Astrocyte (in vitro differentiated cells and primary cell): Measurements from ENCODE around the gene ICAM5. TPM values are rescaled to one million over a fixed set of nuclear protein-coding genes. Genes with fewer than 3 reads are reported as not detected.

ENCODE experiments used
- DNase-seq: peaks from one replicate; pipeline ENCODE4 v3.0.0-alpha.2; 2010; ENCODE audit warnings: low read depth
- FAIRE-seq: peaks from 2 replicates; lab custom pipeline; 2011; peaks lifted over from hg19 to GRCh38; lab: Jason Lieb, UNC
- H2AFZ ChIP-seq: 2 replicates; pipeline ENCODE4 v1.6.0; 2012; ENCODE audit warnings: low read depth, low read length, inconsistent platforms
- H3K27ac ChIP-seq: 2 replicates; pipeline ENCODE4 v1.5.1; 2011; ENCODE audit warnings: low read depth, low read length, inconsistent platforms
- H3K27me3 ChIP-seq: 2 replicates; pipeline ENCODE4 v1.6.0; 2011; ENCODE audit warnings: low read length, inconsistent platforms; ENCODE audit not compliant: insufficient read depth
- H3K36me3 ChIP-seq: 2 replicates; pipeline ENCODE4 v1.5.1; 2011; ENCODE audit warnings: low read length, inconsistent platforms; ENCODE audit not compliant: insufficient read depth
- H3K4me1 ChIP-seq: 2 replicates; pipeline ENCODE4 v1.5.1; 2011; ENCODE audit warnings: low read length, inconsistent platforms; ENCODE audit not compliant: insufficient read depth
- H3K4me2 ChIP-seq: 2 replicates; pipeline ENCODE4 v1.6.0; 2012; ENCODE audit warnings: low read length, inconsistent platforms
- H3K4me3 ChIP-seq: 2 replicates; pipeline ENCODE4 v1.5.1; 2011; ENCODE audit warnings: low read depth, mild to moderate bottlenecking, low read length, inconsistent platforms; ENCODE audit not compliant: insufficient read depth
- H3K79me2 ChIP-seq: 2 replicates; pipeline ENCODE4 v1.6.0; 2012; ENCODE audit warnings: mild to moderate bottlenecking, low read length, inconsistent platforms; ENCODE audit not compliant: insufficient read depth
- H3K9ac ChIP-seq: 2 replicates; pipeline ENCODE4 v1.6.0; 2012; ENCODE audit warnings: mild to moderate bottlenecking, low read length, inconsistent platforms
- H3K9me3 ChIP-seq: 2 replicates; pipeline ENCODE4 v1.5.1; 2012; ENCODE audit warnings: low read depth, mild to moderate bottlenecking, low read length, inconsistent platforms; ENCODE audit not compliant: insufficient read depth
- H4K20me1 ChIP-seq: 2 replicates; pipeline ENCODE4 v1.6.0; 2012; ENCODE audit warnings: low read length, inconsistent platforms; ENCODE audit not compliant: insufficient read depth
- H3K27ac Mint-ChIP-seq: one replicate; pipeline ENCODE4 v1.8.0; 2021; ENCODE audit warnings: mild to moderate bottlenecking, mixed read lengths; ENCODE audit not compliant: unreplicated experiment
- H3K27me3 Mint-ChIP-seq: one replicate; pipeline ENCODE4 v1.8.0; 2021; ENCODE audit warnings: low read depth, mixed read lengths; ENCODE audit not compliant: unreplicated experiment
- H3K36me3 Mint-ChIP-seq: one replicate; pipeline ENCODE4 v1.8.0; 2021; ENCODE audit warnings: low read depth, mixed read lengths; ENCODE audit not compliant: unreplicated experiment
- H3K4me1 Mint-ChIP-seq: one replicate; pipeline ENCODE4 v1.8.0; 2021; ENCODE audit warnings: low read depth, mixed read lengths; ENCODE audit not compliant: unreplicated experiment
- H3K4me3 Mint-ChIP-seq: one replicate; pipeline ENCODE4 v1.8.0; 2021; ENCODE audit warnings: mild to moderate bottlenecking, moderate library complexity, mixed read lengths; ENCODE audit not compliant: unreplicated experiment
- H3K9me3 Mint-ChIP-seq: one replicate; pipeline ENCODE4 v1.8.0; 2021; ENCODE audit warnings: mild to moderate bottlenecking, mixed read lengths; ENCODE audit not compliant: unreplicated experiment
- CTCF ChIP-seq: IDR thresholded peaks from 2 replicates; pipeline ENCODE4 v1.5.1; 2011; ENCODE audit warnings: low read depth, mild to moderate bottlenecking, inconsistent platforms, low read length, moderate library complexity; ENCODE audit not compliant: insufficient read depth
- EZH2 ChIP-seq: IDR thresholded peaks from 2 replicates; pipeline ENCODE4 v1.6.1; 2012; ENCODE audit warnings: mild to moderate bottlenecking, low read length, inconsistent platforms; ENCODE audit not compliant: insufficient read depth
- total RNA-seq: library from RNA; stranded (reverse); gene quantifications from 2 replicates; pipeline ENCODE4 v1.2.1, GENCODE V29; 2021

Gene ICAM5
- total RNA-seq, 1 donor from 2014 or later, result 0.07 TPM

GRCh38 chr19:10289167-10289835, 451 bp upstream of the ICAM5 start:
- Mint-ChIP-seq H3K27ac (no peak overlapping the region), H3K4me1 (peaks cover 5% of the 10 kb centered on the region), H3K9me3 (peaks cover 23% of the 10 kb centered on the region), H3K27me3 (peaks cover 81% of the 10 kb centered on the region), H3K36me3 (peaks cover 2% of the 10 kb centered on the region), H3K4me3 (no peak overlapping the region)
- no peak for DNase-seq
- Histone ChIP-seq H3K9me3 (peaks cover 7% of the 10 kb centered on the region), H3K79me2 (no peaks in the 10 kb centered on the region), H3K4me2 (peak overlapping the region; percentile 82), H3K27ac (no peak overlapping the region), H3K4me3 (peak overlapping the region; percentile 36), H4K20me1 (peaks cover 16% of the 10 kb centered on the region), H3K4me1 (peaks cover 32% of the 10 kb centered on the region), H3K9ac (no peak overlapping the region), H3K36me3 (no peaks in the 10 kb centered on the region), H2AFZ (peak overlapping the region; percentile 60), H3K27me3 (peaks cover 57% of the 10 kb centered on the region)
- no peak for TF ChIP-seq CTCF
- TF ChIP-seq EZH2, result peak; percentile 35
- FAIRE-seq, result no peak

GRCh38 chr19:10290357-10290875, 664 bp downstream of the ICAM5 start:
- peaks cover 23% of the 10 kb centered on the region for H3K9me3 Mint-ChIP-seq
- H2AFZ ChIP-seq, result peak overlapping the region; percentile 66
- no peak overlapping the region for H3K4me3 ChIP-seq
- H3K27ac Mint-ChIP-seq, result peak overlapping the region; percentile 72
- peaks cover 16% of the 10 kb centered on the region for H4K20me1 ChIP-seq
- no peak overlapping the region for H3K27ac ChIP-seq
- no peaks in the 10 kb centered on the region for H3K36me3 ChIP-seq
- H3K79me2 ChIP-seq, result no peaks in the 10 kb centered on the region
- H3K4me1 ChIP-seq, result peaks cover 34% of the 10 kb centered on the region
- DNase-seq, result no peak
- peaks cover 5% of the 10 kb centered on the region for H3K4me1 Mint-ChIP-seq
- H3K27me3 Mint-ChIP-seq, result peaks cover 83% of the 10 kb centered on the region
- H3K4me2 ChIP-seq, result peak overlapping the region; percentile 82
- no peak overlapping the region for H3K9ac ChIP-seq
- peak overlapping the region; percentile 45 for H3K4me3 Mint-ChIP-seq
- H3K36me3 Mint-ChIP-seq, result peaks cover 2% of the 10 kb centered on the region
- TF ChIP-seq CTCF (no peak), EZH2 (no peak)
- H3K27me3 ChIP-seq, result peaks cover 66% of the 10 kb centered on the region
- H3K9me3 ChIP-seq, result peaks cover 7% of the 10 kb centered on the region
- no peak for FAIRE-seq
